Loucy (cell line): ENCODE measurements around the gene HDGFL3.

Source experiments
- CTCF ChIP-seq: fragments of 200-600 bp; sonication (generic); conservative IDR thresholded peaks from 2 replicates; pipeline ENCODE4 v1.5.1; 2014; ENCODE audit warnings: mild to moderate bottlenecking, antibody characterized with exemption, low read length
- EZH2phosphoT487 ChIP-seq: fragments of 200-600 bp; IDR thresholded peaks from 2 replicates; pipeline ENCODE4 v1.6.1; 2018; ENCODE audit warnings: antibody characterized with exemption, mild to moderate bottlenecking, moderate library complexity, borderline replicate concordance

DNA sequence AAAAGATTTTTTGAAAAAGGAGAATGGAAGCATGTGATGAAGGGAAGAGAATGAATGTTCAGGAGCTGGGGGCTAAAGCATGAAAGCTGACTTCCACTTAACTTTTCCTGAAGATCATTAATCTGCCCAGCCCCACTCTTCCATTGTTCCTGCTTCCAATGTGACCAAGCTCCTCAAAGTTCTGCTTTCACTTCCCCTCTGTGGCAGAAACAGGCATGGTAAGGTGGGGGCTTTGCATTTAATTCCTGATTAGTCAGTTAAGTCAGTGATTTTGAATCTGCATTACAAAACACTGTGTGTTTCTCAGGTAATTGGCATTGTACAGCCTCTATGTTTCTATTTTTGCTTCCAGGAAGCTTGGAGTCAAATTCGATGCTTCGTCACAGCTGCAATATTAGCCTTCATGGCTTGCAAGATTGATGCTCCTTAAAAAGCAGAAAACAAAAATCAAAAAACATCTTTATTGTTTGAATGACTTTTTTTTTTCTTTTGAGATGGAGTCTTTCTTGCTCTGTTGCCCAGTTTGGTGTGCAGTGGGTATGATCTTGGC lies 107.5 kb downstream of the HDGFL3 start:
- TF ChIP-seq CTCF (no peak), EZH2phosphoT487 (no peak)
